Stimulated activated CD8-positive, alpha-beta memory T cell treated with anti-CD3 and anti-CD28 coated beads, Interleukin-7, amount 100 ng/mL, for 48 hours (primary cell): ENCODE measurements around the gene BEX2.

ENCODE experiments used
- DNase-seq, 2 donors: peaks; one replicate each; pipeline ENCODE4 v3.0.0-alpha.2; 2020; ENCODE audit warnings: low read depth in 1 of 2; ENCODE audit errors: extremely low read depth in 1 of 2

BEX2 gene

GRCh38 chrX:103274284-103274683 is 36.5 kb downstream of the BEX2 start:
- no peak for DNase-seq
